DND-41 (cell line): Measurements from ENCODE around the gene SMAD9.
A peak's percentile ranks its signal among the peaks of the same experiment; 100 is the strongest.

Source experiments
- ATAC-seq: fragments of 200-7000 bp; cut with Tn5 transposase; 3 replicates; pipeline ENCODE4 v1.9.1; 2021; ENCODE audit warnings: low read depth; ENCODE audit not compliant: insufficient read depth
- DNase-seq: peaks from one replicate; pipeline ENCODE4 v3.0.0-alpha.2; 2020
- H2AFZ ChIP-seq: 2 replicates; pipeline ENCODE4 v1.6.0; 2012; ENCODE audit warnings: low read depth, low read length
- H3K27ac ChIP-seq: 2 replicates; pipeline ENCODE4 v1.5.1; 2012; ENCODE audit warnings: low read length, inconsistent platforms
- H3K27me3 ChIP-seq: fragments of 200-600 bp; sonication (generic); 2 replicates; pipeline ENCODE4 v1.6.0; 2012; ENCODE audit warnings: low read length, mild to moderate bottlenecking, inconsistent platforms; ENCODE audit not compliant: insufficient read depth, poor library complexity
- H3K36me3 ChIP-seq: 2 replicates; pipeline ENCODE4 v1.5.1; 2012; ENCODE audit warnings: low read length, inconsistent platforms; ENCODE audit not compliant: insufficient read depth
- H3K4me1 ChIP-seq: 2 replicates; pipeline ENCODE4 v1.5.1; 2012; ENCODE audit warnings: mild to moderate bottlenecking, low read length; ENCODE audit not compliant: insufficient read depth
- H3K4me2 ChIP-seq: 2 replicates; pipeline ENCODE4 v1.6.0; 2012; ENCODE audit warnings: mild to moderate bottlenecking, moderate library complexity, low read length, inconsistent platforms; ENCODE audit not compliant: insufficient read depth
- H3K4me3 ChIP-seq, 2 experiments: fragments of 200-600 bp in 1 of 2; shearing (Covaris generic) in 1 of 2; 2 replicates each; pipeline ENCODE4 v1.5.1; 2012 to 2016; ENCODE audit warnings: inconsistent platforms in 2 of 2, low read length in 2 of 2, mild to moderate bottlenecking in 2 of 2, low read depth in 1 of 2, moderate library complexity in 1 of 2
- H3K79me2 ChIP-seq: 2 replicates; pipeline ENCODE4 v1.6.0; 2012; ENCODE audit warnings: low read length, inconsistent platforms; ENCODE audit not compliant: insufficient read depth
- H3K9ac ChIP-seq: 2 replicates; pipeline ENCODE4 v1.6.0; 2012; ENCODE audit warnings: low read depth, mild to moderate bottlenecking, inconsistent platforms, low read length, moderate library complexity
- H3K9me3 ChIP-seq: 2 replicates; pipeline ENCODE4 v1.5.1; 2012; ENCODE audit warnings: low read length, moderate library complexity, mild to moderate bottlenecking, inconsistent platforms; ENCODE audit not compliant: insufficient read depth, severe bottlenecking
- H4K20me1 ChIP-seq: 2 replicates; pipeline ENCODE4 v1.6.0; 2012; ENCODE audit warnings: low read length; ENCODE audit not compliant: insufficient read depth
- EZH2 ChIP-seq: IDR thresholded peaks from 3 replicates; pipeline ENCODE4 v1.6.1; 2012; ENCODE audit warnings: borderline replicate concordance, low read depth, mild to moderate bottlenecking, moderate library complexity, low read length, inconsistent platforms; ENCODE audit not compliant: severe bottlenecking
- TF ChIP-seq, protein P1 (sequence below): IDR thresholded peaks from 2 replicates; pipeline ENCODE4 v1.5.1; 2012; ENCODE audit warnings: borderline replicate concordance, low read length, moderate library complexity, mild to moderate bottlenecking; ENCODE audit not compliant: poor library complexity, severe bottlenecking; ENCODE audit errors: extremely low read depth

SMAD9 gene

DNA sequence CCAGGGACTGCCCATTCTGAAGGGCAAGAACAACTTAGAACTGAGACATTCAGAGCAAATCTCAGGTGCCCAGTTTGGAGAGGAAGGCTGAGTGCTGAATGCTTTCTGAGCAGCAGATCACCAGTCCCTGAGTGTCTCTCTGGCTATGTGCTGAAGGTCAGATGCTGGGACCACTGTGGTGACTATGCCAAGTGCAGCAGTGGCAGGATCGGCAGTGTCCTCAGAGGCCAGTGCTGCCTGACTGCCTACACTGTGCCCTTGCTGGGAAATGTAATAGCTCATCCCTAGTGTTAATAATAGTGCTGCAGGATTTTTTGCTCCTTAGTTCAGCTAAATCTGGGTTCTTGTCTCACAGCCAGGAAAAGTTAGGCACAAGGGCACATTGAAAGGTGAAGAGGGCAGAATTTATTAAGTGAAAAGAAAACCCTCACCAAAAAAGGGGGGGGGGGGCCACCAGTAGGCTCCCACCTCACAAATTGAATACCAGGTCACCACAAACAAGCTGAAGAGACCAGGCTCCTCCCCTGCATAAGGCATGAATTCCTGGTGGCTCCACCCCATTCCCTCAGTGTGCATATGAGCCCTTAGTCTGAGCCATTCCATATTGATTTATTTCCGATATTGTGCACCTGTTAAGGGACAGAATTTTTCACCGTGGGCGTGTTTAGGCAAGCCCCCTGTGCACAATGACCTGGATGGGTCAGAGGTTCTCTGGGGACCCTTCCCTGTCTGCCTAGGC lies 82.5 kb downstream of the SMAD9 start:
- Histone ChIP-seq H3K4me2 (no peak overlapping the region), H3K4me3 (no peak overlapping the region), H3K27me3 (no peaks in the 10 kb centered on the region), H3K36me3 (peaks cover 16% of the 10 kb centered on the region; the same call in 1 of the 2 replicates), H2AFZ (no peak overlapping the region), H3K27ac (no peak overlapping the region), H3K9me3 (no peaks in the 10 kb centered on the region), H3K79me2 (no peaks in the 10 kb centered on the region), H3K4me1 (no peaks in the 10 kb centered on the region), H3K9ac (no peak overlapping the region), H4K20me1 (peaks cover 12% of the 10 kb centered on the region; the same call in 1 of the 2 replicates)
- ATAC-seq (peak; percentile 31; the same call in 2 of the 3 replicates), DNase-seq (no peak)
- TF ChIP-seq, protein P1, sequence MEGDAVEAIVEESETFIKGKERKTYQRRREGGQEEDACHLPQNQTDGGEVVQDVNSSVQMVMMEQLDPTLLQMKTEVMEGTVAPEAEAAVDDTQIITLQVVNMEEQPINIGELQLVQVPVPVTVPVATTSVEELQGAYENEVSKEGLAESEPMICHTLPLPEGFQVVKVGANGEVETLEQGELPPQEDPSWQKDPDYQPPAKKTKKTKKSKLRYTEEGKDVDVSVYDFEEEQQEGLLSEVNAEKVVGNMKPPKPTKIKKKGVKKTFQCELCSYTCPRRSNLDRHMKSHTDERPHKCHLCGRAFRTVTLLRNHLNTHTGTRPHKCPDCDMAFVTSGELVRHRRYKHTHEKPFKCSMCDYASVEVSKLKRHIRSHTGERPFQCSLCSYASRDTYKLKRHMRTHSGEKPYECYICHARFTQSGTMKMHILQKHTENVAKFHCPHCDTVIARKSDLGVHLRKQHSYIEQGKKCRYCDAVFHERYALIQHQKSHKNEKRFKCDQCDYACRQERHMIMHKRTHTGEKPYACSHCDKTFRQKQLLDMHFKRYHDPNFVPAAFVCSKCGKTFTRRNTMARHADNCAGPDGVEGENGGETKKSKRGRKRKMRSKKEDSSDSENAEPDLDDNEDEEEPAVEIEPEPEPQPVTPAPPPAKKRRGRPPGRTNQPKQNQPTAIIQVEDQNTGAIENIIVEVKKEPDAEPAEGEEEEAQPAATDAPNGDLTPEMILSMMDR = no peak
- no peak for TF ChIP-seq EZH2

DNA sequence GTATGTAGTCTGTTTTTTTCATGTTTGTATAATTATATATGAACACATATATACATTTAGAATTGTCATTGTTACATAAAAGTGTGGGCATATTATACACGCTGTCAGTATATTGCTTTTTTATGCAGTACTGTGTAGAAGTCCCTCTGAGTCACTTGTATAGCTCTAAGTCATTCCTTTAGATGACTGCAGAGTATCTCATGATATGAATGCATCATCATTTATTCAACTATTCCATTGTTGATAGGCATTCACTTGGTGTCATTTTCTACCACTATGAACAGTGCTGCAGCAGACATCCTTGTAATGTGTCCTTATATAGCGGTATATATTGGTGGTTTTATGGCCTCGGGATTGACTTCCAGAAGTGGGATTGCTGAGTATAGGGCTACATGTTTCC lies 85.7 kb downstream of the SMAD9 start:
- Histone ChIP-seq H3K79me2 (peaks cover 2% of the 10 kb centered on the region; the same call in 1 of the 2 replicates), H3K36me3 (peaks cover 34% of the 10 kb centered on the region), H3K9me3 (no peaks in the 10 kb centered on the region), H2AFZ (no peak overlapping the region), H3K9ac (no peak overlapping the region), H3K4me3 (no peak overlapping the region), H3K27me3 (no peaks in the 10 kb centered on the region), H4K20me1 (peaks cover 8% of the 10 kb centered on the region; the same call in 1 of the 2 replicates), H3K4me1 (no peaks in the 10 kb centered on the region), H3K4me2 (no peak overlapping the region), H3K27ac (no peak overlapping the region)
- ATAC-seq (no peak), DNase-seq (no peak)
- no peak for TF ChIP-seq EZH2
- TF ChIP-seq, protein P1 = no peak

DNA sequence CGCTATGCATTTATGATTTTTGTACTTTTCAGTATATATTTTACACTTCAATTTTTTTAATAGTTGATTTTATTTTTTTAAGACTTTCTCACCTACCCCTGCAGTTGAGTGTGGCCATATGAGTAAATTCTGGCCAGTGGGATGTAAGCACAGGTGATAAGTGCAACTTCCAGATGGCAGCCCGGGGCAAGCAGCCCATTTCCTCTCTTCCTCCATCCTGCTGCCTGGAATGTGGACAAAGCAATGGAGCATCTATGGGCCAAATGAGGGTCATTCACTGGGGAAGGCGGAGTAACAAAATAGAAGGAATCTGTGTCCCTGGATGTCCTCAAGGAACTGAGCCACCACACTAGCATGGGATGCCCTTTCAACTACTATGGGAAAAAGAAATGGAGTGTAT lies 88.7 kb downstream of the SMAD9 start:
- Histone ChIP-seq H3K4me1 (no peaks in the 10 kb centered on the region), H2AFZ (no peak overlapping the region), H3K79me2 (peaks cover 8% of the 10 kb centered on the region; the same call in 1 of the 2 replicates), H3K36me3 (peaks cover 57% of the 10 kb centered on the region), H3K27ac (no peak overlapping the region), H4K20me1 (peaks cover 8% of the 10 kb centered on the region; the same call in 1 of the 2 replicates), H3K4me3 (no peak overlapping the region), H3K27me3 (no peaks in the 10 kb centered on the region), H3K9ac (no peak overlapping the region), H3K9me3 (no peaks in the 10 kb centered on the region), H3K4me2 (no peak overlapping the region)
- no peak for TF ChIP-seq EZH2
- TF ChIP-seq, protein P1 = no peak
- ATAC-seq = no peak
- no peak for DNase-seq
